Left cardiac atrium (tissue), 4 donors: ENCODE results near the gene OR1F1. TPM values are rescaled to one million over a fixed set of nuclear protein-coding genes. Genes with fewer than 3 reads are reported as not detected.
"Not testable (repeated sequence)": the region's sequence is repeated elsewhere in the genome, so short reads cannot be mapped to it uniquely, and the experiment has no call there.

Experiments
- ATAC-seq, 2 donors: fragments of 200-7000 bp; cut with Tn5 transposase; one replicate each; pipeline ENCODE4 v1.9.1; 2020; ENCODE audit warnings: mild to moderate bottlenecking in 2 of 2, moderate library complexity in 2 of 2
- DNase-seq: peaks from one replicate; pipeline ENCODE4 v3.0.0-alpha.2; 2020
- intact Hi-C, 2 donors: fragments of 100-400 bp; cut with DNase I; formaldehyde crosslinking; loops; one replicate each; pipeline versions ENCODE4 v1.14.1 to v1.15.1; 2022 to 2023
- total RNA-seq, 2 donors: library from RNA; stranded (reverse); fragmentation: NEBNext Ultra II Directional; extraction: Animal tissue kit (Norgen Biotek cat#: 25700); gene quantifications; one replicate each; pipeline ENCODE4 v1.2.1, GENCODE V29; 2021
- donor health status: DM: no; HTN: yes; CAD: no.
- donor health status: DM: no; HTN: yes; CAD: no; lungs with severe emphysema.
- donor health status: DM: yes; HTN: yes; CAD: no.
- donor health status: Dilated cardiomyopathy.

OR1F1 gene
- total RNA-seq, 2 donors from 2014 or later, result not detected

GRCh38 chr16:3170440-3171180 lies 17.4 kb upstream of the OR1F1 start:
- intact Hi-C loops, result no loop called here
- ATAC-seq (peak in 1 of 2 donors; percentile 29), DNase-seq (no peak)

GRCh38 chr16:3171181-3171854 lies 16.7 kb upstream of the OR1F1 start:
- ATAC-seq, result peak; percentile 30 to 36
- no peak for DNase-seq
- intact Hi-C loops, result no loop called here

DNA sequence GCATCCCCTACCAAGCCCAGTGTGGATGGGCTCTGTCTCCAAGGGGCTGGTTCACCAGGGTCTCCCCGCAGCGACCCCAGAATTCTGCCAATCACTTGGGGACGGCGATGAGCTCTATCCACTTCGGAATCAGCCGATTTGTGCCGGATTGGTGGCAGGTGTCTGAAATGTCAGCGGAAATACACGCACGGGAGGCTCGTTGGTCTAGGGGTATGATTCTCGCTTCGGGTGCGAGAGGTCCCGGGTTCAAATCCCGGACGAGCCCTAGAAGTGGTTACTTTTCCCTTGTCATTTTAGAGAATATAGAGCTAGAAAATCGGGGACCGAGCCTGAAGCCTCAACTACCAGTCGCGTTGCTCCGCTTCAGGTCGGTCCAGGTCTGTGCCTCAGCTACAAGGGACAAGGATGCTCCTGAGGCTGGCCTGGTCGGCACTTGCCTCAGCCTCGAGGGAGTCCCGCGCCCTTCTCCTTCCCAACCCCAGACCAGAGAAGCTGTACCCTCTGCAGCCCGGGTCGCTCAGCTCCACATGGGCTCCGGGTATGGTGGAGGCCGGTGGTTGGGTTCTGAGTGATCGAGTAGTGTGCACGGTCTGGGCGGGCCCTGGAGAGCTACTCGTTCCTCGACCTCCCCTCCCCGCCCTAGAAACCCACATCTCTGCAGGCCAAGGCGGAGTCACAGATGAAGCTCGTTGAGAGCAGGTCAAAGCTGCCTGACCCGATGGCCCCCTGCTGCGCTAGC lies 16.0 kb upstream of the OR1F1 start:
- peak in 1 of 2 donors; percentile 40 for ATAC-seq
- intact Hi-C loops, result no loop called here

GRCh38 chr16:3173892-3174617 lies 13.9 kb upstream of the OR1F1 start:
- no peak for DNase-seq
- intact Hi-C loops, result no loop called here

More for the DNA sequence above, 16.0 kb upstream of the OR1F1 start:
- DNase-seq, result no peak

DNA sequence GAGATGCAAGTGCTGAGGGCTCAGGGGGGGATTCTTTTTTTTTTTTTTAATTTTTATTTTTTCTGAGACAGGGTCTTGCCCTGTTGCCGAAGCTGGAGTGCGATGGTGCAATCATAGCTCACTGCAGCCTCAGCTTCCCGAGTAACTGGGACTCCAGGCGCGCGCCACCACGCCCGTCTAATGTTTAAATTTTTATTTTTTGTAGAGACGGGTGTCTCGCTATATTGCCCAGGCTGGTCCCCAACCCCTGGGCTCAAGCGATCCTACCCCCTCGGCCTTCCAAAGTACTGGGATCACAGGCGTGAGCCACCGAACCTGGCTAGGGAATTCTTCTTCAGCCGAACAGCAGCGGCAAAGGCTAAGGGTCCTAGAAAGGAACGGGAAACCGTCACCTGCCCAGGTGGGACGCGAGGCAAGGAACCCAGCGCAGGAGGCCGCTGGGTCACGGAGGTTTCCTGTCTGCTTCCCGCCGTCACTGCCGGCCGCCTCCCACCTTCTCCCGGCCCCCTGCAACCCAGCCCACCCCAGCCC lies 13.3 kb upstream of the OR1F1 start:
- intact Hi-C loops, result no loop called here
- DNase-seq (no peak), ATAC-seq (no peak)

More at GRCh38 chr16:3173892-3174617, 13.9 kb upstream of the OR1F1 start:
- ATAC-seq, result no peak

- ATAC-seq (no peak), DNase-seq (no peak)
- intact Hi-C loops, result no loop called here
Measured at GRCh38 chr16:3175157-3176093, 12.6 kb upstream of the OR1F1 start.

GRCh38 chr16:3179651-3180050 lies 8.4 kb upstream of the OR1F1 start:
- DNase-seq (no peak), ATAC-seq (no peak)
- intact Hi-C loops, result no loop called here

DNA sequence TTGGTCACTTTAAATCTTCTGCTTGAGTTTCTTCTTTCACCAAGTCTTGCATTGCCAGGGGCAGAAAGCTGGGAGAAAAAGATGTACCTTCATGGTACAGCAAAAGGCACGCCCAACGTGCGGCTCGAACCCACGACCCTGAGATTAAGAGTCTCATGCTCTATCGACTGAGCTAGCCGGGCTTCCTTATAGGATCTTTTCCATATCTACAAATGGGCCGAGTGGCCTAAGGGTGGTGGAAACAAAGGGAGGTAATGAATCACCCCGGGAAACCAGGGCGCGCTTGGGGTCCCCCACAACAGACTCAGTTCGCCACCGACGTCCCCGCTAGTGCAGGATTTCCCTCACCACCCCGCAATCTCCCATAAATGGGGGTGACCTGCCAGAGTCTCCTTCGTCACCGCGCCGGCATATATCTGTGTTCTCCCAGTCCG lies 7.5 kb upstream of the OR1F1 start:
- intact Hi-C loops, result no loop called here
- DNase-seq (no peak), ATAC-seq (no peak)

GRCh38 chr16:3182293-3182607 lies 5.8 kb upstream of the OR1F1 start:
- intact Hi-C loops, ATAC-seq, DNase-seq: not testable (repeated sequence)

- peak; percentile 48 to 77 for ATAC-seq
- intact Hi-C loops, result no loop called here
Measured at GRCh38 chr16:3182608-3183444, 5.2 kb upstream of the OR1F1 start.

GRCh38 chr16:3183445-3184139 lies 4.4 kb upstream of the OR1F1 start:
- ATAC-seq (no peak), DNase-seq (no peak)
- intact Hi-C loops, result no loop called here

More at GRCh38 chr16:3182608-3183444, 5.2 kb upstream of the OR1F1 start:
- DNase-seq, result no peak

DNA sequence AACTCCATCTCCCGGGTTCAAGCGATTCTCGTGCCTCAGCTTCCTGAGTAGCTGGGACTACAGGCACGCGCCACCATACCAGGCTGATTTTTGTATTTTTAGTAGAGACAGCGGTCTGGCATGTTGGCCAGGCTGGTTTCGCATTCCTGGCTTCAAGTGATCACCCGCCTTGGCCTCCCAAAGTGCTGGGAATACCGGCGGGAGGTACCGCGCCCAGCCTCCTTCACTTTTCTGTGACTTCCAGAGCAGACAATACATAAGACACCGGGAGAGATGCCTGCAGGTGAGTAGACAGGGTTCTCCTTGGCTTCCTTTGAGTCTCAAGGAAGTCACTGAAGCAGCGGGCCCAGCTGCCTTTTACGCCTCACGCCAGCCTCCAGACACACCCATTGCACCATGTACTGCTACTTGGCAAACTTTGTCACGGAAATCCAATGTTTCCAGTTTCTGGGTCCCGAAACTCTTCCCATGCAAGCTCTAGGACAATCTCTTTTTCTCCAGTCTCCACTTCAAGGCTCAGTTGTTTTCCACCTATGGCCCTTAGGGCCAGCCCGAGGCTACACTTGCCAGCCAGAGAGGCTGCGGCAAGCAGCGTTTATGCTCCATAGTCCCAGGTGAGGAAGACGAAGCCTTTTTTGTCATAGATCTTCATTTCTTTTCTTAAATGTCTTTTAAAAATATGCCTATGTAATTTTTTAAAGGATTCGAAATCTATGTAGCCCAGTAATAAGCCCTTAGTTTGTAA lies 886 bp upstream of the OR1F1 start:
- intact Hi-C loops, result no loop called here
- ATAC-seq (no peak), DNase-seq (no peak)

GRCh38 chr16:3188675-3188924 lies 596 bp downstream of the OR1F1 start:
- peak in 1 of 2 donors; percentile 12 for ATAC-seq
- intact Hi-C loops, result no loop called here
- DNase-seq, result no peak

DNA sequence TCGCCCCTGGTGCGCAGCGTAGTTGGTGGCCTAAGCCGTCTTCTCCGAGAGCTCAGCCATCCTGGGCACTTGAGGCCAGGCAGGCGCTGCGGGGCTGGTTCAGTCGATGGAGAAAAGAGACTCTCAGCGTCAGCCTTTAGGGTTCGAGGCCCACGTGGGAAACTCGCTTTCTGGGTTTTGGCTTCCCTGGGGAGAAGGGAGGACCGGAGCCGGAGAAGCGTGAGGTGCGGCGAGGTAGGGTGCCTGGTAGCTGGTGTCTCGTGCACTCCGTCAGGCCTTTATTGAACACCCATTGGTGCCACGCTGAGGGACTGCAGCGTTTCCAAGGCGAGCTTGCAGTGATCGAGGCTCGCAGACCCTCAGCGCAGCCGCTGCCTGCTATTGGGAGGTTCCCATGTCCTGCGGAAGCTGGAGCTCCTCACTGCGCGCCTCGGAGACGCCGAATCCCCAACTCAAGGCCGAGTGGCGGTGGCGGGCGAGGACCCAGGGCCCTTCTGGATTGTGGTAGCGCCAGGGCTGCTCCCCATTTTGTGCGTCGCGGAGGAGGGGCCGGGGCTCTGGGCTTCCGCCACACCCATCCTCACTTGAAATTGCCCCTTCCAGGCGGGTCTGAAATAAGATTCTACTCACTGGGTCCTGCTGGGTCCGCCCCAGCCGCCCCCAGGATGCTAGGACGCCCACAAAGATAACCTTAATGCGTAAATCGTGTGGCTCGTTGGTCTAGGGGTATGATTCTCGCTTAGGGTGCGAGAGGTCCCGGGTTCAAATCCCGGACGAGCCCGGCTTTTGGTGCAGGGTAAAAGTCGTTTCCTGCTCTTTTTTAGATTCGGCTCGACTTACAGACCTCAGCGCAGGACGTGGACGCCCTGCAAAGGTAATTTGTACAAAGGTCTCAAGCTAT lies 1.2 kb downstream of the OR1F1 start:
- ATAC-seq (peak; percentile 15 to 48), DNase-seq (no peak)
- intact Hi-C loops, result no loop called here

DNA sequence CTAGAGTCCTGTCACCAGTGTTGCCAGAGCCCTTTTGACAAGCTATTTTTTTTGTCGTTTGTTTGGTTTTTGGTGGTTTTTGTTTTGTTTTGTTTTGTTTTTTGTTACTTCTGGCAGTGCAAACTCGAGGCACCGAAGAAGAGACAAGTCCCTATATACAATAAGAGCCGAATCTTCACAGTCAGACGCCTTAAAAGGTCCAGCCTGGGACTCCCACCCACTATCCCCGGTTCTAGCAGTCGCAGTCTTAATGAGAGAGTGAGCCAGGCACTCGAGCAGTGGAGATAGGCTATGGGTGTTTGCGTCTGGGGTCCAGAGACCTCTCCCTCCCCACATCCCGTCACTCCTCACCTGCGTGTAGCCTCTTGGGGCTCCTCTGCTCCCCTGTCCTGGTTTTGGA lies 1.9 kb downstream of the OR1F1 start:
- DNase-seq (no peak), ATAC-seq (no peak)
- intact Hi-C loops, result loop anchor here in 1 of 2 donors (10.0 kb wide), 1 partner anchor 135 kb away; no protein-coding TSS in a partner anchor
